PC-9 (cell line): ENCODE measurements around the gene KLHL41. TPM values are rescaled to one million over a fixed set of nuclear protein-coding genes. Genes with fewer than 3 reads are reported as not detected.
"Not testable (repeated sequence)": the region's sequence is repeated elsewhere in the genome, so short reads cannot be mapped to it uniquely, and the experiment has no call there.

Source experiments
- BruUV-seq: library from RNA; stranded (reverse); fragments of 400-500 nt; replicated peaks from 2 replicates; lab custom pipeline; 2021; lab: Mats Ljungman, UMichigan
- CTCF ChIA-PET: fragments of 300-600 bp; sonication (Branson Sonifier 250); formaldehyde crosslinking; loops from one replicate; lab custom pipeline; 2022; ENCODE audit warnings: antibody characterized with exemption; lab: Charles Lee
- POLR2A ChIA-PET: fragments of 300-600 bp; sonication (Branson Sonifier 250); formaldehyde crosslinking; loops from one replicate; lab custom pipeline; 2022; ENCODE audit warnings: antibody characterized with exemption; ENCODE audit not compliant: unreplicated experiment; lab: Charles Lee
- DNase-seq, 2 experiments: peaks; one replicate each; pipeline versions ENCODE4 v3.0.0 to v3.0.0-alpha.2; 2015 to 2022; ENCODE audit warnings: mixed read lengths in 1 of 2
- H2AFZ ChIP-seq: fragments of 200-600 bp; sonication (generic); 2 replicates; pipeline ENCODE4 v1.8.1; 2017; ENCODE audit warnings: antibody characterized with exemption
- H3F3A ChIP-seq: fragments of 200-600 bp; sonication (generic); 2 replicates; pipeline ENCODE4 v1.8.1; 2017; ENCODE audit warnings: antibody characterized with exemption, mild to moderate bottlenecking, low read depth; ENCODE audit not compliant: insufficient read depth
- H3K27ac ChIP-seq: fragments of 200-600 bp; sonication (generic); 2 replicates; pipeline ENCODE4 v1.6.1; 2016; ENCODE audit warnings: mixed run types
- H3K27me3 ChIP-seq: fragments of 200-600 bp; sonication (generic); 2 replicates; pipeline ENCODE4 v1.6.1; 2016; ENCODE audit warnings: low read depth, mixed run types; ENCODE audit not compliant: insufficient read depth
- H3K36me3 ChIP-seq: fragments of 200-600 bp; sonication (generic); 2 replicates; pipeline ENCODE4 v1.6.1; 2016; ENCODE audit warnings: low read depth, mixed run types
- H3K4me1 ChIP-seq: fragments of 200-600 bp; sonication (generic); replicated peaks from 2 replicates; pipeline ENCODE4 v1.6.1; 2016; ENCODE audit warnings: mixed run types; ENCODE audit not compliant: insufficient read depth
- H3K4me2 ChIP-seq: fragments of 200-600 bp; sonication (generic); 2 replicates; pipeline ENCODE4 v1.6.1; 2017; ENCODE audit warnings: mixed run types
- H3K4me3 ChIP-seq: fragments of 200-600 bp; sonication (generic); 2 replicates; pipeline ENCODE4 v1.6.1; 2016; ENCODE audit warnings: mixed run types
- H3K79me2 ChIP-seq: fragments of 200-600 bp; sonication (generic); 2 replicates; pipeline ENCODE4 v1.6.1; 2017; ENCODE audit warnings: low read depth, mixed run types
- H3K9me2 ChIP-seq: fragments of 200-600 bp; sonication (generic); 2 replicates; pipeline ENCODE4 v1.8.1; 2017; ENCODE audit warnings: mild to moderate bottlenecking; ENCODE audit not compliant: insufficient read depth
- H3K9me3 ChIP-seq: fragments of 200-600 bp; sonication (generic); 2 replicates; pipeline ENCODE4 v1.8.1; 2016; ENCODE audit warnings: low read depth; ENCODE audit not compliant: insufficient read depth
- H4K20me1 ChIP-seq: fragments of 200-600 bp; sonication (generic); 2 replicates; pipeline ENCODE4 v1.8.1; 2017; ENCODE audit not compliant: insufficient read depth
- CTCF ChIP-seq: fragments of 200-600 bp; sonication (generic); conservative IDR thresholded peaks from 2 replicates; pipeline ENCODE4 v1.6.1; 2017; ENCODE audit warnings: mixed run types, antibody characterized with exemption, mild to moderate bottlenecking, moderate library complexity
- EZH2 ChIP-seq: fragments of 200-600 bp; sonication (generic); IDR thresholded peaks from 2 replicates; pipeline ENCODE4 v1.8.0; 2017; ENCODE audit warnings: antibody characterized with exemption, low read depth
- intact Hi-C: fragments of 100-400 bp; cut with micrococcal nuclease; formaldehyde crosslinking; loops from one replicate; pipeline ENCODE4 v1.10.0; 2022; ENCODE audit not compliant: unreplicated experiment
- total RNA-seq: library from RNA; stranded (reverse); gene quantifications from 2 replicates; pipeline ENCODE4 v1.2.3, GENCODE V29; 2021

The KLHL41 gene
- total RNA-seq, 1 experiment from 2014 or later, result not detected

GRCh38 chr2:169526451-169526850 lies 16.9 kb downstream of the KLHL41 start:
- Histone ChIP-seq H3K4me2 (no peak overlapping the region), H3K27ac (no peak overlapping the region), H3K9me2 (no peaks in the 10 kb centered on the region), H4K20me1 (no peaks in the 10 kb centered on the region), H3K79me2 (no peaks in the 10 kb centered on the region), H3K4me1 (no peaks in the 10 kb centered on the region), H2AFZ (no peak overlapping the region), H3K9me3 (no peaks in the 10 kb centered on the region), H3K4me3 (no peak overlapping the region), H3K36me3 (no peaks in the 10 kb centered on the region), H3K27me3 (no peaks in the 10 kb centered on the region), H3F3A (no peaks in the 10 kb centered on the region)
- BruUV-seq, result no TSS peak
- ChIA-PET CTCF (no interaction called here), POLR2A (no interaction called here)
- DNase-seq, result no peak
- TF ChIP-seq CTCF (no peak), EZH2 (no peak)
- intact Hi-C loops, result loop anchor here (5.0 kb wide), 1 partner anchor 401 kb away; no protein-coding TSS in a partner anchor

GRCh38 chr2:169528271-169528701 lies 18.8 kb downstream of the KLHL41 start:
- Histone ChIP-seq H3K36me3 (no peaks in the 10 kb centered on the region), H3K4me3 (no peak overlapping the region), H3K27ac (no peak overlapping the region), H3K27me3 (no peaks in the 10 kb centered on the region), H3K79me2 (no peaks in the 10 kb centered on the region), H3K9me3 (no peaks in the 10 kb centered on the region), H4K20me1 (no peaks in the 10 kb centered on the region), H3K4me2 (no peak overlapping the region), H3K9me2 (no peaks in the 10 kb centered on the region), H2AFZ (no peak overlapping the region), H3F3A (no peaks in the 10 kb centered on the region), H3K4me1 (no peaks in the 10 kb centered on the region)
- ChIA-PET POLR2A (no interaction called here), CTCF (no interaction called here)
- BruUV-seq, result no TSS peak
- peak in 1 of 2 experiments; percentile 40 for DNase-seq
- peak; percentile 78 for TF ChIP-seq CTCF
- TF ChIP-seq EZH2, result no peak
- intact Hi-C loops, result loop anchor here (5.0 kb wide), 1 partner anchor 399 kb away; no protein-coding TSS in a partner anchor

- H3F3A ChIP-seq, BruUV-seq, H3K79me2 ChIP-seq, H3K4me2 ChIP-seq, H4K20me1 ChIP-seq, intact Hi-C loops, H3K27me3 ChIP-seq, H3K27ac ChIP-seq, H2AFZ ChIP-seq, DNase-seq, H3K4me3 ChIP-seq, H3K36me3 ChIP-seq, CTCF ChIA-PET, H3K9me3 ChIP-seq, H3K9me2 ChIP-seq, H3K4me1 ChIP-seq: not testable (repeated sequence)
- POLR2A ChIA-PET, result interaction anchor here (0.6 kb wide), 1 partner anchor 33 kb away, joined by 5 read pairs; no protein-coding TSS in a partner anchor
Measured at GRCh38 chr2:169539460-169539859, 30.0 kb downstream of the KLHL41 start.

GRCh38 chr2:169540146-169540545 lies 30.6 kb downstream of the KLHL41 start:
- H3K4me3 ChIP-seq, result no peak overlapping the region
- no TSS peak for BruUV-seq
- H4K20me1 ChIP-seq, result no peaks in the 10 kb centered on the region
- H2AFZ ChIP-seq, result no peak overlapping the region
- no peaks in the 10 kb centered on the region for H3K4me1 ChIP-seq
- H3F3A ChIP-seq, result no peaks in the 10 kb centered on the region
- no peaks in the 10 kb centered on the region for H3K27me3 ChIP-seq
- H3K36me3 ChIP-seq, result no peaks in the 10 kb centered on the region
- TF ChIP-seq CTCF (no peak), EZH2 (no peak)
- ChIA-PET CTCF (no interaction called here), POLR2A (no interaction called here)
- no peak for DNase-seq
- no peak overlapping the region for H3K27ac ChIP-seq
- no peaks in the 10 kb centered on the region for H3K79me2 ChIP-seq
- H3K9me3 ChIP-seq, result no peaks in the 10 kb centered on the region
- no peak overlapping the region for H3K4me2 ChIP-seq
- intact Hi-C loops, result no loop called here
- H3K9me2 ChIP-seq, result no peaks in the 10 kb centered on the region
